ENCODE results near the gene TADA2B.
"Not testable (repeated sequence)": the region's sequence is repeated elsewhere in the genome, so short reads cannot be mapped to it uniquely, and the experiment has no call there.

The TADA2B gene

GRCh38 chr4:7083597-7084563, 40.7 kb downstream of the TADA2B start:
- no peak for DNase-seq

GRCh38 chr4:7084564-7084961, 41.4 kb downstream of the TADA2B start:
- DNase-seq: not testable (repeated sequence)

- no peak for DNase-seq
Observed at GRCh38 chr4:7086384-7086783, 43.2 kb downstream of the TADA2B start.

- no peak for DNase-seq
Observed at GRCh38 chr4:7087036-7087435, 43.9 kb downstream of the TADA2B start.

- DNase-seq: no peak
Observed at GRCh38 chr4:7089213-7089986, 46.2 kb downstream of the TADA2B start.

GRCh38 chr4:7092026-7092425, 48.9 kb downstream of the TADA2B start:
- no peak for DNase-seq

- DNase-seq: no peak
Observed at GRCh38 chr4:7094916-7095315, 51.7 kb downstream of the TADA2B start.

GRCh38 chr4:7095611-7096155, 52.5 kb downstream of the TADA2B start:
- no peak for DNase-seq

- DNase-seq: no peak
Observed at GRCh38 chr4:7096236-7096635, 53.1 kb downstream of the TADA2B start.

GRCh38 chr4:7101692-7102515, 58.7 kb downstream of the TADA2B start:
- DNase-seq: peak in 3 of 5 donors; percentile 24 to 63 (median 42)

- DNase-seq: not testable (repeated sequence)
Observed at GRCh38 chr4:7102516-7102909, 59.3 kb downstream of the TADA2B start.

GRCh38 chr4:7103031-7103606, 59.9 kb downstream of the TADA2B start:
- peak; percentile 63 to 84 (median 75) for DNase-seq

GRCh38 chr4:7103607-7104365, 60.6 kb downstream of the TADA2B start:
- no peak for DNase-seq

- no peak for DNase-seq
Observed at GRCh38 chr4:7104366-7105031, 61.3 kb downstream of the TADA2B start.

- no peak for DNase-seq
Observed at GRCh38 chr4:7105276-7105675, 62.1 kb downstream of the TADA2B start.

- no peak for DNase-seq
Observed at GRCh38 chr4:7107166-7107905, 64.2 kb downstream of the TADA2B start.
